Small intestine (tissue), 7 donors: Measurements from ENCODE around the gene ANXA2R. TPM values are rescaled to one million over a fixed set of nuclear protein-coding genes. Genes with fewer than 3 reads are reported as not detected.

Source experiments
- DNase-seq, 2 donors: peaks; one replicate each; pipeline versions ENCODE4 v3.0.0 to v3.0.0-alpha.2; 2013
- FAIRE-seq: peaks from 2 replicates; lab custom pipeline; 2012; peaks lifted over from hg19 to GRCh38; lab: Jason Lieb, UNC
- H3K27ac ChIP-seq, 3 donors: one replicate each; pipeline ENCODE4 v1.5.1; 2013; ENCODE audit warnings: low read length in 2 of 3, mild to moderate bottlenecking in 2 of 3, control low read depth in 1 of 3, inconsistent platforms in 1 of 3, low read depth in 1 of 3, moderate library complexity in 1 of 3
- H3K27me3 ChIP-seq, 3 donors: one replicate each; pipeline ENCODE4 v1.6.1; 2013; ENCODE audit warnings: low read length in 3 of 3, inconsistent platforms in 1 of 3; ENCODE audit not compliant: control insufficient read depth in 3 of 3, insufficient read depth in 3 of 3
- H3K36me3 ChIP-seq, 3 donors: one replicate each; pipeline ENCODE4 v1.6.1; 2013; ENCODE audit warnings: low read length in 3 of 3, inconsistent platforms in 1 of 3, low read depth in 1 of 3, mild to moderate bottlenecking in 1 of 3, moderate library complexity in 1 of 3; ENCODE audit not compliant: control insufficient read depth in 3 of 3, insufficient read depth in 2 of 3
- H3K4me1 ChIP-seq, 3 donors: one replicate each; pipeline ENCODE4 v1.6.1; 2013; ENCODE audit warnings: low read length in 2 of 3, inconsistent platforms in 1 of 3, low read depth in 1 of 3, mild to moderate bottlenecking in 1 of 3, moderate library complexity in 1 of 3; ENCODE audit not compliant: control insufficient read depth in 3 of 3, insufficient read depth in 2 of 3
- H3K4me3 ChIP-seq, 3 donors: one replicate each; pipeline ENCODE4 v1.5.1; 2013; ENCODE audit warnings: low read length in 3 of 3, control low read depth in 1 of 3, inconsistent platforms in 1 of 3, low read depth in 1 of 3, mild to moderate bottlenecking in 1 of 3, moderate library complexity in 1 of 3
- H3K9me3 ChIP-seq, 2 donors: one replicate each; pipeline ENCODE4 v1.6.1; 2013; ENCODE audit warnings: low read depth in 1 of 2, low read length in 1 of 2; ENCODE audit not compliant: control insufficient read depth in 2 of 2, insufficient read depth in 1 of 2
- WGBS, 3 donors: extraction: QIAGEN DNeasy Blood & Tissue Kit; methylation state at CpG; one replicate each; pipeline ENCODE4 v1.1.7; 2013; 5-methylcytosine and 5-hydroxymethylcytosine counted together
- polyA plus RNA-seq, 4 donors: library from polyadenylated mRNA; stranded (reverse) in 3 of 4; unstranded in 1 of 4; fragments of 200-250 nt in 3 of 4; fragments of 120-200 nt in 1 of 4; gene quantifications; one replicate each; pipeline versions ENCODE4 v1.2.1 to v1.2.3, GENCODE V29; 2013
- donor health status: healthy with polysubstance abuse.
- donor health status: control.
- donor health status: control.
- donor health status: Bipolar disorder and iron deficiency.
- donor health status: healthy.

ANXA2R gene
- polyA plus RNA-seq, 4 donors: 0.67 to 5.1 (median 2.7) TPM

DNA sequence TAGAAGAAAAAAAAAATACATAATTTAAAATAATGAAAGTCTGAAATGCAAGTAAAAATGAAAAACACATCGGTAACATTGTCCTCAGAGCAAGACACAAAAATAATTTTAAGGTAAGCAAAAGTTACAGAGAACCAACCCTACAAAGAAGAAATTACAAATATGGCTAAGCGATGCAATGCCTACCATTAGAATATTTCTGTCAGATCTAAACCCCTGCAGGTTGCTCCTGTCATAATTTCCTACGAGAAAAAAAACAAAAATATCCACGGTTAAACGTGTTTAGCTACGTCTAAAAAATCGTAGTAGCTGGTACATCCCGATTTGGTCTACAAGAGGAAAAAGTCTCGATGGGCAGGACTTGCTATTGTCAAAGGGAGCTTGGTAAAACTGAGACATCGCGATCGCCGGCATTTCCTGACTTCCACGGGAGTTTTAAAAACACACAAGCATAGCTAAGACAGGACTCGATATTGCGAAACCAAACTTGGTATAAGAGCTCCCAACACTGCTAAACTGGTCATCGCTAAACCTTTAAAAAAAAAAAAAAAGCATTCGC lies 1.1 kb upstream of the ANXA2R start:
- Histone ChIP-seq H3K9me3 (peaks cover 0 to 19% of the 10 kb centered on the region in 2 donors), H3K27me3 (peaks cover 0 to 90% (median 9%) of the 10 kb centered on the region in 3 donors), H3K36me3 (no peaks in the 10 kb centered on the region), H3K27ac (peak overlapping the region in 2 of 3 donors; percentile 84 to 96), H3K4me1 (peaks cover 0 to 41% (median 4%) of the 10 kb centered on the region in 3 donors), H3K4me3 (peak overlapping the region; percentile 35 to 67 (median 50))
- 3 to 5% (median 4%) methylated on average over 18 of the region's 18 CpGs for WGBS, 3 donors
- FAIRE-seq (no peak), DNase-seq (no peak)

DNA sequence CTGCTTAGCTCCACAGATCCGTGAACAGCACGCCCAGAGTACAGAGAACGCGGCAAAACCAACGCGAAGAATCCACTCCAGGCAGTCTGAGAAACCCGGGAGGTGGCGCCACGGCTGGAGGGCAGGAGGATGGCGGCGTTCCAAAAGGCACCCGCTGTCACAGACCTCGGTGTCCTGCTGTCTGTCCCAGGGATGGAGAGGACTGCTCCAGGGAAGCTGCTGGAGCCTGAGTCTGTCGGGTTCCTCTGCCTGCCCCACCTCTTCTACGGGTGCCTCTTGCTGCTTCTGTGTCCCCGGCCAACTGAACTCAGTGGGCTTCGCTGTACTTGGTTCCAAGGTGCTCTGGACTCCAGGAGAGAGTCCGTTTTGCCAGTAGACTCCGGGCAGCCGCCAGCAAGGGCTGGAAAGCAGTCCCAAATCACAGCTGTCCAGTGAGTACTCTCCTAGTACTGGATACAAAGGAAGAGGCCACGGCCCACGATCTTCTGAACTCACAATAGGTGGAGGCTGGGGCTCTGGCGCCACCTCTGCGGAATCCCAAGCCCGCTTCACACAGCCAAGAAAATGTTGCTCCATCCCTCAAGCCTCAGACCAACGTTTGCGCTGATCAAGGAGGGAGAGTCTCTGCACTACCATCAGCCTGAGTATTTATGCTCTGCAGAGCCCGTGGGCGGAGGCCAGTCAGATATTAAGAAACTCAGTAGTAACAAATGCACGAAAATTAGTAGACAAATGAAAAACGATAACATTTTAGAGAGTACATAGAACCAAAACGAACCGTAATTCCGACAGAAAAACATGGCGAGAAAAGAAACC lies 440 bp downstream of the ANXA2R start:
- Histone ChIP-seq H3K36me3 (no peaks in the 10 kb centered on the region), H3K27me3 (peaks cover 0 to 89% (median 9%) of the 10 kb centered on the region in 3 donors), H3K27ac (peak overlapping the region; percentile 39 to 90 (median 77)), H3K4me1 (peaks cover 0 to 41% (median 4%) of the 10 kb centered on the region in 3 donors), H3K9me3 (peaks cover 0 to 24% of the 10 kb centered on the region in 2 donors), H3K4me3 (peak overlapping the region; percentile 32 to 44 (median 39))
- WGBS, 3 donors: 5 to 10% (median 10%) methylated on average over 35 of the region's 35 CpGs
- no peak for FAIRE-seq
- peak; percentile 38 to 46 for DNase-seq

DNA sequence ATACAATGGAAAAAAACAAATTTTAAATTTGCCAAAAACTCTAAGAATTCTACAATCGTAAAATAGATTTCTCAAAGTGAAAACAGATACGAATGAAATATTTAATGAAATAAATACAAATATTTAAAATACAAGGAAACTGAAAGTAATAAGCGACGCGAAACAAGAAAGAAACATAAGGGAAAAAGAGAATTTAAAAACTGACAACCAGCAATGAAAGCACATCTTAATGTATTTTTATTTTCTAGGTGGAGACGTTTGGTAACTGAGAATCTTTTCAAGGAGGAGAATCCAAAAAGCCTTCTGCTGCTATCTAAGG lies 1.0 kb downstream of the ANXA2R start:
- H3K27ac ChIP-seq: peak overlapping the region; percentile 31 to 90 (median 77)
- H3K9me3 ChIP-seq: peaks cover 0 to 20% of the 10 kb centered on the region in 2 donors
- H3K36me3 ChIP-seq: no peaks in the 10 kb centered on the region
- WGBS, 3 donors: 22 to 34% (median 22%) methylated on average over 6 of the region's 6 CpGs
- FAIRE-seq: no peak
- peak overlapping the region; percentile 32 to 44 (median 39) for H3K4me3 ChIP-seq
- no peak for DNase-seq
- H3K27me3 ChIP-seq: peaks cover 0 to 89% (median 10%) of the 10 kb centered on the region in 3 donors
- H3K4me1 ChIP-seq: peaks cover 0 to 41% (median 4%) of the 10 kb centered on the region in 3 donors

DNA sequence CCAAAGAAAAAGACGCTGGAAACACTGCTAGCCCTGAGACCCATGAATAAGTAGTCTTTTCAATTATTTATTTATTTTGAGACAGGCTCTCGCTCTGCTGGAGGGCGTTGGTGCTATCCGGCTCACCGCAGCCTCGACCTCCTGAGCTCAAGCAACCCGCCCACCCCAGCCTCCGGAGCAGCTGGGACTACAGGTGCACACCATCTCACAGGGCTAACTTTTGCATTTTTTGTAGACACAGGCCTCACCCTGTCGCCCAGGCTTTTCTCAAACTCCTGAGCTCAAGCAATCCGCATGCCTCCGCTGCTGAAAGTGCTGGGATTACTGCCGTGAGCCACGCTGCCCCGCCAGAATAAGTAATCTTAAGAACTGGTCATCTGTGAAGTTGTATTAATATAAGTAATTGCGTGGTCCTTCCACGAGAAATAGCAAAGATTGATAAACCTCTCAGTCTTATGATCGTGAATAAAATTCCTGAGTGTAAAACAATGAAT lies 1.6 kb downstream of the ANXA2R start:
- Histone ChIP-seq H3K9me3 (peaks cover 0 to 20% of the 10 kb centered on the region in 2 donors), H3K27ac (peak overlapping the region; percentile 23 to 85 (median 62)), H3K36me3 (no peaks in the 10 kb centered on the region), H3K27me3 (peaks cover 0 to 93% (median 10%) of the 10 kb centered on the region in 3 donors), H3K4me1 (peaks cover 0 to 41% (median 4%) of the 10 kb centered on the region in 3 donors), H3K4me3 (peak overlapping the region in 2 of 3 donors; percentile 18 to 56)
- FAIRE-seq (no peak), DNase-seq (peak; percentile 11 to 33)
- WGBS, 3 donors: 22 to 29% (median 25%) methylated on average over 17 of the region's 17 CpGs

DNA sequence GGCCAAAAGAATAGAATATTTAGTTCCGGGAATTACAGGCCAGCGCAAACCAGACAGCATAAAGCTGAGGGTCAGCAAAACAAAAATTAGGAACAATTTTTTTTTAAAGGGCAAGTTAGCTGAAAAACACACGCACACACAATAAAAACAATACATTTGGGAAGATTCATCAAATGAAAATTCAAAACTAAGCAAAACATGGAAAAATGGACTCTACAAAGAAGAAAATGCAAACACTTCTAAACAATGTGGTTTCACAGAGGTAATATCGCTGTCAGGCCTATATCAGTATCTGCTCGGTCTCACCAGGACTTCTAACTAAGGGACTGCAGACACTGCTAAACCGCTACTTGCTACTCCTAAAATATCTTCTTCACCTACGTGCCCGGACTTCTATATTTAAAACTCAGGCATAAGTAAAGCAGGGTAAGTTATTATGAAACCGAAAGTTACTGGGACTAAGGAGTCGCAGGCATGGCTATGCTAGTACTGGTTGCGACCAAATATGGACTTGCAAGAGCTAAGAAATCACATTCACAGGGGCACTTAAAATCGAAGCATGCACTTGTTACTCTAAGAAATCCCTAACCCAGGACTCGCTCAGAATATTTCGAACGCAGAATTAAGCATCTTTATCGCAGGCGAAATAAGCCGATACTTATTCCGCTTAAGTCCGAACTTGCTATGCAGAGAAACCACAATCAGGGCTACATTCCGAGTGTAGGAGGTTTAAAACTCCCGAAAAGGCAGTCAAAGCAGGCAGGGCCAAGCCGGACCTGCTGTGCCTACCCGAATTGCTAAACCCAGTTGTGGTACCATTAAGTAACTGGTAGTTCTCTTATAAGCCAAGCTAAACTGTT lies 2.3 kb downstream of the ANXA2R start:
- no peak for FAIRE-seq
- H3K27me3 ChIP-seq: peaks cover 0 to 94% (median 10%) of the 10 kb centered on the region in 3 donors
- 6 to 13% (median 11%) methylated on average over 24 of the region's 24 CpGs for WGBS, 3 donors
- peak; percentile 76 to 78 for DNase-seq
- H3K4me1 ChIP-seq: peaks cover 0 to 35% (median 4%) of the 10 kb centered on the region in 3 donors
- H3K9me3 ChIP-seq: peaks cover 0 to 20% of the 10 kb centered on the region in 2 donors
- no peaks in the 10 kb centered on the region for H3K36me3 ChIP-seq
- peak overlapping the region in 2 of 3 donors; percentile 18 to 56 for H3K4me3 ChIP-seq
- H3K27ac ChIP-seq: peak overlapping the region; percentile 36 to 85 (median 62)

DNA sequence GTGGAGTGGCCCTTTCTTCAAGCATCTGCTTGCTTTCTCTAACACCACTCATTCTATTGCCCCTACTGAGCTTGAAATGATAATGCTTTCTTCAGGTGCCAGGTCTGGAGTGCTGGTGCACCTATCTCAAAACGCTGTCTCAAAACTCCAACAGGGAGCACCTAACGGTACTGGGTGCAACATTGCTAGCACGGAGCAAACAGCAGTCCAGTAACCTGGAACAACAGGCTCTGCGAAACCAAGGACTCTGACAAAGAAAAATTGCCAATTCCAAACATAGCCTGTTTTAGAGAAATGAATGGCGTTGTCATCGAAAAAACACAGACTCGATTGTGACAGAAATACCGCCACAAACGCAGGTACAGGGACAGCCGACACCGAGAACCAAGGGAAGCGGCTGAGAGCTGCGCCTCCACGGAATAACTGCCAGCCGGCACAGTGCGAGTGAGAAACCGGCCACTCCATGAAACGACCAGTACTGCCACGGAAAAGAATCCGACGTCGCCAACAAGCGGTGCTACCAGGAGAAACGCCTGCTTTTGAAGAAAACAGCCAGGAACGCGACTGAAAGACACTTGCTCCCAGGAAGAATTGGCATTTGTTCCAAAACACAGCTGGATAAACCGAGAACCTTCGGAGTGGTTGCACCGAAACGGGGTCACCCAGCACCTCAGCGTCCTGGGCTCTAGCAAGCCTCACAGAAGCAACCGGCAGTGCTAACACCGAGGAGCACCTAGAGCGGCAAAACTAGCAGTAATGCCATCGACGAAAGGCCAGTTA lies 3.1 kb downstream of the ANXA2R start:
- Histone ChIP-seq H3K36me3 (no peaks in the 10 kb centered on the region), H3K4me3 (peak overlapping the region in 2 of 3 donors; percentile 17 to 56), H3K9me3 (peaks cover 0 to 20% of the 10 kb centered on the region in 2 donors), H3K27me3 (peaks cover 0 to 86% (median 10%) of the 10 kb centered on the region in 3 donors), H3K4me1 (peaks cover 0 to 27% (median 4%) of the 10 kb centered on the region in 3 donors), H3K27ac (peak overlapping the region; percentile 35 to 77 (median 36))
- DNase-seq (peak; percentile 26 to 58), FAIRE-seq (no peak)
- WGBS, 3 donors: 15 to 35% (median 31%) methylated on average over 36 of the region's 36 CpGs

DNA sequence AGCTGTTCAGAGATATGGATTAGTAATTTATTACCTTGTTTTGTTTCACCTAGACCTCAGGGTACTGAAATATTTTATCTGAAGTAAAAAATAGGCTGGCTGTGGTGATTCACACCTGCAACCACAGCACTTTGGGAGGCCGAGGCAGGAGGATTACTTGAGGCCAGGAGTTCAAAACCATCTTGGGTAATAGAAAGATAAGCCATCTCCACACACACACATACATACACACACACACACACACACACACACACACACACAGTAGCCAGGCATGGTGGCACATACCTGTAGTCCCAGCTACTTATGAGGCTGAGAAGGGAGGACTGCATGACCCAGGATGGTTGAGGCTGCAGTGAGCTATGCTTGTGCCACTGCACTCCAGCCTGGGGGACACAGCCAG lies 3.7 kb downstream of the ANXA2R start:
- H3K4me1 ChIP-seq: peaks cover 0 to 21% (median 4%) of the 10 kb centered on the region in 3 donors
- H3K27ac ChIP-seq: peak overlapping the region in 1 of 3 donors; percentile 10
- H3K4me3 ChIP-seq: no peak overlapping the region
- H3K36me3 ChIP-seq: no peaks in the 10 kb centered on the region
- H3K9me3 ChIP-seq: peaks cover 0 to 20% of the 10 kb centered on the region in 2 donors
- no peak for FAIRE-seq
- WGBS, 3 donors: 26 to 52% (median 32%) methylated on average over 1 of the region's 1 CpG
- H3K27me3 ChIP-seq: peaks cover 0 to 80% (median 10%) of the 10 kb centered on the region in 3 donors
- no peak for DNase-seq
